Thyroid gland (tissue), 4 donors: ENCODE measurements around the gene ZNF423.

Experiments used
- CTCF ChIP-seq, 6 experiments: fragments of 200-600 bp in 3 of 6; fragments of 450-650 bp in 3 of 6; sonication (generic) in 3 of 6; IDR thresholded peaks; one replicate each; pipeline ENCODE4 v1.5.1; 2016 to 2019; ENCODE audit warnings: antibody characterized with exemption in 6 of 6, mild to moderate bottlenecking in 2 of 6, inconsistent platforms in 1 of 6, moderate library complexity in 1 of 6
- POLR2A ChIP-seq, 2 donors: fragments of 450-650 bp; IDR thresholded peaks; one replicate each; pipeline ENCODE4 v1.6.1; 2017; ENCODE audit warnings: antibody characterized with exemption in 2 of 2, mild to moderate bottlenecking in 2 of 2, moderate library complexity in 1 of 2

DNA sequence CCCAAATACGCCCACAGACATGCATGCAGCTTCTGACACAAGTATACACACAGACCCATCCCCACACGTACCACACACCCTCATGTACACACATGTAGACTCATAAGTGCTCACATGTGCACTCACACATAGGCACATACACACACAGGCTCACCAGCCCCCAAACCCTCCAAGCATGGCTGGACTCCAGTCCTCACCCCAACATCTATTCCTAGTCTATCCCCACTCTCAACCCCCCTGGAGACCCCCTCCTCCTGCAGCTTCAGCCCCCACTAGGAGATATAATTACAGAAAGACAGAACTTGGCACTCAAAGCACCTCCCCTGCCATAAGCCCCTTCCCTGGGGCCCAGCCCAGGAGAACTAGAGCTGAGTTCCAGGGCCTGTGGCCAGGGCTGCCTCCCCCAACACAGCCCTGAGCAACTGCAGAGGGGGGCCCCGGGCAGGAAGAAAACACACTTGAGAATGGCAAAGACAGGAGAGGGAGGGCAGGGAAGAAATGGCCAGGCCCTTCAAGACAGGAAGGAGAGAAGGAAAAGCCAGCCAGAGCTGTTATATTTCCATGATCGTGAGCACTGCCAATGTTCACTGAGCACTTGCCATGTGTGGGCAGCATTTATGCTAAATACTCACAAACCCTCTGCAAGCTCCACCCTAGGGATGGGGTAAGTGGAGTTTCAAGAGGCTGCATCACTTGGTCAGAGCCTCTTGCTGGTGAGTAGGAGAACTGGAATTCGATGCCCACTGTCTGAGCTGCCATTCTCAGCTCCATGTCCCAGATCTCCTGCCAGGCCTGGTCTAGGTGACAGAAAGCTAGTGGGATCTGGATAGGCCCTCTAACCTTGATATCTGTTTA is 224.5 kb downstream of the ZNF423 start:
- TF ChIP-seq POLR2A (IDR thresholded peaks at IDR 0.05) (no peak), CTCF (IDR thresholded peaks at IDR 0.05) (no peak)
